SKM-1 treated with dmso at 0.1 percent for 144 hours (cell line): ENCODE measurements around the gene WDR81.
"Not testable (repeated sequence)": the region's sequence is repeated elsewhere in the genome, so short reads cannot be mapped to it uniquely, and the experiment has no call there.

ENCODE experiments used
- DNase-seq: peaks from one replicate; lab custom pipeline; 2025; ENCODE audit not compliant: unreplicated experiment; lab: John Stamatoyannopoulos, UW

WDR81 gene

GRCh38 chr17:1713160-1713877 is 11.2 kb upstream of the WDR81 start:
- no peak for DNase-seq

- no peak for DNase-seq
Observed at GRCh38 chr17:1713878-1714426, 10.6 kb upstream of the WDR81 start.

GRCh38 chr17:1714427-1714979 is 10.0 kb upstream of the WDR81 start:
- DNase-seq, result no peak

- no peak for DNase-seq
Observed at GRCh38 chr17:1714980-1715802, 9.3 kb upstream of the WDR81 start.

- no peak for DNase-seq
Observed at GRCh38 chr17:1715803-1716075, 8.8 kb upstream of the WDR81 start.

- DNase-seq, result peak; percentile 91
Observed at GRCh38 chr17:1716076-1716911, 8.2 kb upstream of the WDR81 start.

GRCh38 chr17:1716912-1717695 is 7.4 kb upstream of the WDR81 start:
- DNase-seq, result peak; percentile 93

GRCh38 chr17:1718362-1719165 is 5.9 kb upstream of the WDR81 start:
- DNase-seq, result no peak

GRCh38 chr17:1720856-1721386 is 3.6 kb upstream of the WDR81 start:
- DNase-seq, result peak; percentile 19

- not testable (repeated sequence) for DNase-seq
Observed at GRCh38 chr17:1722022-1722421, 2.5 kb upstream of the WDR81 start.

- no peak for DNase-seq
Observed at GRCh38 chr17:1724869-1725641, 551 bp downstream of the WDR81 start.

- DNase-seq, result no peak
Observed at GRCh38 chr17:1725642-1726511, 1.4 kb downstream of the WDR81 start.

GRCh38 chr17:1726626-1727257 is 2.2 kb downstream of the WDR81 start:
- no peak for DNase-seq

GRCh38 chr17:1727258-1727789 is 2.8 kb downstream of the WDR81 start:
- DNase-seq, result no peak

GRCh38 chr17:1727876-1728630 is 3.5 kb downstream of the WDR81 start:
- no peak for DNase-seq

GRCh38 chr17:1729966-1730325 is 5.4 kb downstream of the WDR81 start:
- DNase-seq, result no peak
